ENCODE results near the gene EGFR.

DNA sequence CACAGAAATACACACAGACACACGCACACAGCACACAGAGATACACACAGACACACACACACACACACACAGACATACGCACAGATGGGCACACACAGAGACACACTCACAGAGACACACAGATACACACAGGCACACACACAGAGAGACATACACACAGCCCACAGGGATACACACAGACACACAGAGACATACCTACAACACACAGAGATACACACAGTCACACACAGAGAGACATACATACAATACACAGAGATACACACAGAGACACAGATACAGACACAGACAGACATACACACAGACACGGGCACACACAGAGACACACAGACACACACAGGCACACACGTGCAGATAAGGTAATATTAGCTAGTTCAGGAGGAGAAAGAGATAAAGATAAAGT, 76.9 kb downstream of the EGFR start:
- TF ChIP-seq, protein P1, sequence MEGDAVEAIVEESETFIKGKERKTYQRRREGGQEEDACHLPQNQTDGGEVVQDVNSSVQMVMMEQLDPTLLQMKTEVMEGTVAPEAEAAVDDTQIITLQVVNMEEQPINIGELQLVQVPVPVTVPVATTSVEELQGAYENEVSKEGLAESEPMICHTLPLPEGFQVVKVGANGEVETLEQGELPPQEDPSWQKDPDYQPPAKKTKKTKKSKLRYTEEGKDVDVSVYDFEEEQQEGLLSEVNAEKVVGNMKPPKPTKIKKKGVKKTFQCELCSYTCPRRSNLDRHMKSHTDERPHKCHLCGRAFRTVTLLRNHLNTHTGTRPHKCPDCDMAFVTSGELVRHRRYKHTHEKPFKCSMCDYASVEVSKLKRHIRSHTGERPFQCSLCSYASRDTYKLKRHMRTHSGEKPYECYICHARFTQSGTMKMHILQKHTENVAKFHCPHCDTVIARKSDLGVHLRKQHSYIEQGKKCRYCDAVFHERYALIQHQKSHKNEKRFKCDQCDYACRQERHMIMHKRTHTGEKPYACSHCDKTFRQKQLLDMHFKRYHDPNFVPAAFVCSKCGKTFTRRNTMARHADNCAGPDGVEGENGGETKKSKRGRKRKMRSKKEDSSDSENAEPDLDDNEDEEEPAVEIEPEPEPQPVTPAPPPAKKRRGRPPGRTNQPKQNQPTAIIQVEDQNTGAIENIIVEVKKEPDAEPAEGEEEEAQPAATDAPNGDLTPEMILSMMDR (IDR thresholded peaks at IDR 0.05): no peak
- no peak for TF ChIP-seq POLR2A (IDR thresholded peaks at IDR 0.05)

Data from heart left ventricle (tissue), 13 donors.